HG02870 (cell line): ENCODE data around the gene SH2D1A.
"Not testable (repeated sequence)": the region's sequence is repeated elsewhere in the genome, so short reads cannot be mapped to it uniquely, and the experiment has no call there.

ENCODE experiments used
- ATAC-seq: cut with Tn5 transposase; IDR thresholded peaks from one replicate; pipeline ENCODE4 v1.9.1; 2021; ENCODE audit warnings: mild to moderate bottlenecking, moderate library complexity; ENCODE audit not compliant: unreplicated experiment

SH2D1A gene

DNA sequence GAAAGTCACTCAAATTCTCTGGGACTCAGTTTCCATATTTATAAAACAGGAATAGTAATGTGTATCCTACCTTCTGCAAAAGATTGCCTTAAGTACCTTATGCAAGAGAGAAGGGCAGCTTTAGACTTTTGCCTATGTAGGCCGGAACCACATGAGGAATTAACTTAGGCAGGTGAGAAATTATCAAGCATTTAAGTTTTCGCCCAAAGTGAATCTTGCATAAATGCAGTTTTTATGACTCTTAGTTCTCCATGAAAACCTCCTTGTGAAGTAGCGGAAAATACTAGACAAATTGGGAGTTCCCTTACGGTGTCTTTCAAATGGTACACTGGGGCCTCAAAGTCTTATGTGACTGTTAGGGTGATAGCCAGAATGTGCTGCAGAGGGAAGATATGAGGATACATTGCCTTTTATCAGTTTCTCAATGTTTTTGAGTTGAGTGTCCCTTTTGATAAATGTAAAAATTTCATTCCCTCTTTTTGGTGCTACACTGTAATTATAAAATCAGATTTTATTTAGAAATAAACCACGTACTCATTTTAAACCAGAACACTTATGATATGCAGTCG, 2.6 kb downstream of the SH2D1A start:
- no peak for ATAC-seq

DNA sequence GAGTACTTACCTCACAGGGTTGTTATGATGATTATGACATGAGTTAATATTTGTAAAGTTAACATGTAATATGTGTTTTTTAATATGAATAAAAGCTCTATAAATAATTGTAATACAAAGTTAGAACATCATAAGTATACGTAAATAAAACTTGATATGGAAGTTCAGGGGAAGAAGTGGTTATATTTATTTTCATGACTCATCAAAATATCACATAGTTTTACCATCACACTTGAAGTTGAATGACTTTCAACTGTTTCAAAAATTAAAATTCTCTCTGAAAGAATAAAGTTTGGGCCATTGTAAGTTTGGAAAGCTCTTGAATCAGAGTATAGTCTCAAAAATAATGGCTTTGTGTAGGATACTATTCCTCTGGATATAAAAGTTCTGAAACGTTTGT, 8.3 kb downstream of the SH2D1A start:
- no peak for ATAC-seq

DNA sequence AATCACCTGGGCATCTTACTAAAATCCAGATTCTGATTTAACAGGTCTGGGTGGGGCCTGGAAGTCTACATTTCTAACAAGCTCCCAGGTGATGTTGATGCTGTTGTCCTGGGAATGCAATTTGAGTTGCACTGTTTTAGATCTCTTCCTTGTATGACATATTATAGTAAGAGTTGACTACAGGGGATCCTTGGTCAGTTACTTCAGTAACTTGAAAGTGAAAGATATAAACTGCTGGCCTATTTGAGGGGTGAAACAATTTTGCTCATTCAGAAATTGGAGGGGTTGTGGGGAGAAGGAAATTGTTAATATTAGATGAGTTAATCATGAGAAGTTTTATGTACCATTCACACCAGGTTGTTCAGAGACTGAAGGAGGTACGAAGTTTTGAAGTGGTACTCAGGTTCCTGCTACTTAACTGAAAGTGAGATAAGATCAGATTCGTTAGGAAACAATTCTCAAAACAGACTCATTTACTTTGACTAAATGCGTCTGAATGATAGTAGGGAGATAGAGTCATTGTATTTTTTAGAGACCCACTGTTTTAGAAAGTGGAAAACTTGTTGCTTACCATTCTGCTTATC, 12.5 kb downstream of the SH2D1A start:
- ATAC-seq: no peak

DNA sequence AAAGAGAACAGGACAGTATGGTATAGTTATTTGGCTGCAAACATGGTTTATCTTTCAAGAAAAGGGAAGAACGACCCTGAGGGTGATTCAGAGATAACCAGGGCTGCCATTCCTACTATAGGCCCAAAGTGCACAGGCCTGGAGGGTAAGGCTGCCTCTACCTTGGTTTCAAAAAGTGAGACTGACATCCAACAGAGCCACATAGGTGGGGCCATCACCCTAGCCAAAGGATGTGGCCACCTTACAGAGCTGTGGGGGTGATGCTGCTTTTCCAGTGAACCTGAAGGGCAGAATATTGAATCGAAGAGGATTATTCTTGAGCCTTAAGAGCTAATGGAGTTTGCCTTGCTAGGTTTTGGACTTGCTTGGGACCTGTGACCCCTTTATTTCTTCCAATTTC, 15.7 kb downstream of the SH2D1A start:
- ATAC-seq: no peak

DNA sequence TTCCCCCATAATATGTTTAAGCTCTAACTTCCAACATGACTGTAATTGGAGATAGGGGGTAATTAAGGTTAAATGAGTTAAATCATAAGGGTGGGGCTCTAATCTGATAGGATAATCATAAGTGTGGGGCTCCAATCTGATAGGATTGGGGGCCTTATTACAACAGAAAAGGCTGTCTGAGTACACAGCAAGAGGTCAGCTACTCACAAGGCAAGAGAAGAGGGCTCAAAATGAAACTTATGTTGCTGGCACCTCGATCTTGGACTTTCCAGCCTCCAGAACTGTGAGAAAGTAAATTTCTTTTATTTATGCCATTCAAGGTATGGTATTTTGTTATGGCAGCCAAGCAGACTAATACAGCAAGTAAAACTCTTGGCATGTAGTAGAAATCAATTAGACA, 16.4 kb downstream of the SH2D1A start:
- no peak for ATAC-seq

DNA sequence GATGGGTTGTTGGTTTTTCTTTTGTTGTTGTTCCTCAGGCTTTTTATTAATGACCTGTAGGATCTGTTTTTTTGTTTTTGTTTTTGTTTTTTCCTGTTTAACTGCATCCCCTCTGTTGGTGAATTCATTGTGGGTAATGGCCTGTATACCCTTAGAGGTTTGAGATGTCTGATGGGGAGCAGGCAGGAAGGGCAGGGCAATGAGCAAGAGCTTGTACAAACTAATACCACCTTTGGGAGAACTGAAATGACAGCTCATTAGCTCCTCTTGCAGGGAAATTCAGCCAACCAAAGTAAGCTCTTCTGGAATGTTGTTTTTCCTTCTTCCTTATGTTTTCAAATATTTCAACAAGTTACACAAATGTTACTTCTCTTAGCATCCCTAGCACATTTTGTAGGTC, 23.4 kb downstream of the SH2D1A start:
- no peak for ATAC-seq

- no peak for ATAC-seq
Measured at GRCh38 chrX:124373348-124373747, 27.0 kb downstream of the SH2D1A start.

GRCh38 chrX:124378643-124379042, 32.3 kb downstream of the SH2D1A start:
- ATAC-seq: no peak

DNA sequence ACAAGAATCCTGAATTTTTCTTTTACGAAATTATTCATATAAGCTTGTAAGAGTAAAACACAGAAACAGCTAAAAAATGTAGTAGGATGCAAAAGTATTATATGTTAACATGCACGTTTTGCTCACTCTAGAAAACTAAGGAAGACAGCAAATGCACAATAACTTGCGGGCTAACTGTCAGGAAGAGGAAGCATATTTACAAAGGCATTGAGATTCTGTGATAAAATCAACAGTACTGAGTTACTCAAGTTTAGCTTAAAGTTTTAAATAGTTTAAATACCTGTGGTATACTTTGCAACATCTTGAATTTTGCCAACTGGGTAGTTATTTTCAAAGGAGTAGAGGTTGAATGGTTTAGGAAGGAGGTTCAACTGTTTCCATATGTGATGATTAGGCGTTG, 37.0 kb downstream of the SH2D1A start:
- ATAC-seq: no peak

DNA sequence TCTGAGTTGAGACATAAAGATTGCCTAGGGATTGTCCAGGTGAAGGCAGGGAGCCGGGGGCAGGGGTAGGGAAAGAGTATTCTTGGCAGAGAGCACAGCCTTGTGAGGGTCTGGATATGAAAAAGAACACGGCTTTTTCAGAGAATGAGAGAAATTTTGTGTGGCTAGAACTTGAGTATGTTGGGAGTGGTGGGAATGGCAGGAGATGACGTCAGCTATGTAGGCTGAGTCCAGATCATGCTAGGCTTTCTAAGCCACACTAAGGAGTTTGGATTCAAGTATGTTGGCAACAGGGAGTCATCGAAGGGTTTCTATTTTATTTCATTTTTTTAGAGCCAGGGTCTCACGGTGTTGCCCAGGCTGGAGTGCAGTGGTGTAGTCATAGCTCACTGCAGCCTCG, 40.0 kb downstream of the SH2D1A start:
- ATAC-seq: no peak

- peak; percentile 60 for ATAC-seq
Measured at GRCh38 chrX:124388562-124388961, 42.2 kb downstream of the SH2D1A start.

- peak; percentile 16 for ATAC-seq
Measured at GRCh38 chrX:124392794-124393193, 46.4 kb downstream of the SH2D1A start.

DNA sequence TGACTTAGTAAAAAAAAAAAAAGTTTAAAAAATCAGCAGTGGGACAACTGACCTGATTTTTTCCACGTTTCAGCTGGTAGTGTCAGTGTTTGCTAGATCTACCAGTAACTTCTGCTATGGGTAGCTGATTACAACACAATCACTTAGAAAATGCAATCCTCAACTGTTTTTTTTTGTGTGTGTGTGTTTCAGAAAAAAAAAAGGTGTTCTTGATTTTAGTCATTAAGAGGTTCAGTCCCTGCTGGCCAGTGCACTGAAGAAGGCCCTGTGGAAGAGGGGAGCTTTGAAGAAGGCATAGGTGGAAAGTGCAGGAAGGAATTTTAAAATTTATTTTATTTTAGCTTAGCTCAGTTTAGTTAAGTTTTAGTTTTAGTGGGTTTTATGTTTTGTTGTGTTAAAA, 46.9 kb downstream of the SH2D1A start:
- ATAC-seq: peak; percentile 28

DNA sequence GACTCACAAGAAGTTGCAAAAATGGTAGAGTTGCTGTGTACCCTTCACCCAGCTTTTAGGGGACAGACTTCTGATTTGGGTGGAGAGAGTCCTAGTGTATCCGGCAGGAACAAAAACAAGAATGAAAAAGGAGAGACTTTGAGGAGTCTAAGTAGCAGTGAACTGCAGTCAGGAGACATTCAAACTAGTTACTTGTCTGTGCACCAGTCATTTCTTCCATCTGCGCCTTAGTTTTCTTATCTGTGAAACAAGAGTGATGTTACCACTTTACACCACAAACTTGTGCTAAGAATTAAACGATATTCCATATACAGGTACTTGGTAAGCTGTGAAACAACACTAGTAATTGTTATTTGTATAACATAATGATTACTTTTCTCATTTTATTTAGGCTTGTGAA, 47.3 kb downstream of the SH2D1A start:
- no peak for ATAC-seq

DNA sequence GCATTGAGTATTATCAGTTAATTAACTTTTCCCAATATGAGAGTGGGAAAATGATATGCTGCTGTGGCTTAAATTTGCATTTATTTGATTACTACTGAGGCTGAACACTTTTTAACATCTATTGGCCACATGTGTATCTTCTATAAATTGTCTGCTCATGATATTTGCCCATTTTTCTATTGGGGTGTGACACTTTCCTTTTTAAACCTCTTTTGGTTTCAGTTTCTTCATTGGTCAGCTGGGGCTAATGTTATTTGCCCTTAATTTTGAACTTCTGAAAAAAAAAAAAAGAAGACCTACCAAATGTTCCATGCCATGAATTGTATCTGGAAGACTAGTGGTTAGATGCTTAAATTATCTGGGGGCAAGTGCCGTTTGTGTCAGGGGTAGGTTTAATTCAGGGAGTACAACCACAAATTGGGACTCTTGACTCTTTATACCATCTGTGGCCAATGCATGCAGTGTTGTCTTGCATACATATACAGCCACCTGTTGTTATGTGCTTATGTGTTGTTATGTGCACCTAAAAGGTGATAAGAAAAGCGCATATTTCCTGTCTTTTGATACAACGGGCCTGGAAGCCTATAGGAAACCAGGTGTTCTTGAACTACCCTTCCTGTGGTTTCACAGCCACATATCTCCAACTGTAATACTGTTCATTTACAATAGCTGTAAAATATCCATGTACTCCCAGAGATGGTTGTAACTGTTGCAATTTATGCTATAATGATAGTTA, 49.0 kb downstream of the SH2D1A start:
- no peak for ATAC-seq

DNA sequence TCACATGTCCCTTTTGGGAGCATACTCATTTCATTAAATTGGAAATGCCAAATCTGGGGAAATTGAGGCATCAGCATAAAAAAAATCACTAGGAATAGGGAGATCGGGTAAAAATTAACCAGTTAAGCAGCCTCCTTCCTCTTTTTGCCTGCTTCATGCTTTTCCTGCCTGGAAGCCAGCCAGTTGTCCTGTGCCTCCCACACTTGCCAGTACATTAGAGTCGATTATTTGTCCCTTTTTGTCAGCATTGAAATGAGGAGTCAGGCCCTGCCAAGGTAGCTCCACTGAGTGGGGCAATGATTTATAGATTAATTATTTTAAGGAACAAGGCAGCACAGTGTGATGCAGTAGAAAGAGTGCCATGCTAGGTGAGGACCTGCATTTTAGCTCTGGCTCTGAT, 55.3 kb downstream of the SH2D1A start:
- ATAC-seq: no peak

DNA sequence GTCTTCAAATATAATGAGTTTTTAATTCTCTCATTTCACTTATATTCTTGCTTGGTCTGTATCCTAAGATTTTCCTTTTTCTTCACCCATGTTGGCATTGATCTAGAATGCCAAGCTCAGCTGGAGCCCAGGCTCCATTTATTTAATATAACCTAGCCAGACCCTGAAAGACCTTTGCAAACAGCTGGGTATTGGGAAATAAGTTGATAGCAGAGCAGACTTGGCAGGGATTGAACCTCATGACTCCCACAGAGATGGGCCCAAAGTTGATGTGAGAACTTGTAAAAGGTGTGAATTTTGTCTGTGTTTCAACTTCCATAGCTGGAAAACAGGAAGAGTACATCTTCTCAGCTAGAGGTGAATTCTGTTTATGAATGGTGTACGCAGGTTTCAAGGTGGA, 59.5 kb downstream of the SH2D1A start:
- ATAC-seq: no peak

GRCh38 chrX:124406294-124407014, 60.1 kb downstream of the SH2D1A start:
- ATAC-seq: peak; percentile 92

DNA sequence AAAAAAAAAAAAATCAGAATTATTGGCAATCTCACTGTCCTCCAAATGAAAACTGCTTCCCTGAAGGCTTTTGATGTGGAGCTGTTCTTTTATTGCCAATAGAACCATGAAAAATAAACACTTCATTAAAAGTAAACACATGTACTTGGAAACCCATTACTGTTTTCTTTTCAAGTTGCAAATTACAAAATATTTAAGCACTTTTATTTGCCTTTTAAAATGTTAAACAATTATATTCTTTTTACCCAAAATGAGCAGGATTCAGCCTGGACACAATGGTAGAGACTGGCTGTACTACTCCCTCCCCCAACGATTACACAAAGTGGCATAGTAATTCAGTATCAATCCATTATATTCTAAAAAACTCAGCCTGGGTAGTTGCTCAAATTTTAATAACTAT, 60.9 kb downstream of the SH2D1A start:
- no peak for ATAC-seq

- ATAC-seq: not testable (repeated sequence)
Measured at GRCh38 chrX:124408380-124408779, 62.0 kb downstream of the SH2D1A start.

DNA sequence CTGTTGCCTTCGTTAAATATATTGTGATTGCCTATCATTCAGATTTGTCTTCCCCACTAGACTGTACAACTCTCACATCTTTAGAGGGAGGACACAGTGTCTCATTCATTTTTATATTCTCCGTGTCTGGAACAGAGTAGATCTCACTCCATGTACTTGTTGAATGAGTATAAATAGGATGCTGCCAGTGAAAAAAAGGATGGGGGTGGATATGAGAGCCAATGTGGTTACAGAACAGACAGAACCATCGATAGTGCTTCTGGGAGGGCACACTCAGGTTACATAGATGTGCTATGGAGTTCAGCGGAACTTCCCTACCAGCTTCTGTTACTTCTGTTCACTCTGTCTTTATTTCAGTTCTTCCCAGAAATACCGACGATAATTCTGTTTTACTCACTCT, 66.9 kb downstream of the SH2D1A start:
- no peak for ATAC-seq

DNA sequence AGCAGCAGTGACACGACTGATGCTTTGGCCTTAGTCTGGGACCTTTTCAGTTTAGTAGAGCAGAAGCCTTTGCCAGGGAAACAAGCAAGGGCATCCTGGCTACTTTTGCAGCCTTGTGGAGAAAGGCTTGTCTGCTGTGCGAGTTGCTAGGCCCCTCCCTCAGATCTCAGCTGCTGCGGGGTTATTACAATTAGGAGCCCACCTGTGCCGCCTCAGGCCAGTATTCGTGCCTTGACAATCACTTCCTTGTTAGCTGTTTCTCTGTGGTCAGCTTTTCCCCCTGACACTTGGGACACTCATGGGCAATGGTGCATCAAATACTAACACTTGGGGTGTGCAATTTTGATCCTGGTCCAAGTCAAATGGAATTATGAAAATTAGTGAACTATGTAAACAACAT, 67.9 kb downstream of the SH2D1A start:
- ATAC-seq: no peak
